Activated CD8-positive, alpha-beta T cell treated with anti-CD3 and anti-CD28 coated beads for 36 hours (primary cell): ENCODE results near the gene ARHGAP25. TPM values are rescaled to one million over a fixed set of nuclear protein-coding genes. Genes with fewer than 3 reads are reported as not detected.

Experiments
- ATAC-seq: fragments of 200-7000 bp; cut with Tn5 transposase; one replicate; pipeline ENCODE4 v1.10.0; 2021; ENCODE audit warnings: mild to moderate bottlenecking, moderate library complexity
- CTCF ChIA-PET: fragments of 350-600 bp; sonication (Branson Sonifier 250); formaldehyde crosslinking; loops from one replicate; lab custom pipeline; 2021; ENCODE audit warnings: antibody characterized with exemption; lab: Charles Lee
- POLR2A ChIA-PET: fragments of 350-600 bp; sonication (Branson Sonifier 250); formaldehyde crosslinking; loops from one replicate; lab custom pipeline; 2021; ENCODE audit warnings: antibody characterized with exemption; lab: Charles Lee
- DNase-seq: peaks from one replicate; pipeline ENCODE4 v3.0.0-alpha.2; 2020
- H3K27ac Mint-ChIP-seq: one replicate; pipeline ENCODE4 v1.8.0; 2021; ENCODE audit warnings: mild to moderate bottlenecking, mixed read lengths
- H3K27me3 Mint-ChIP-seq: one replicate; pipeline ENCODE4 v1.8.0; 2021; ENCODE audit warnings: mixed read lengths
- H3K36me3 Mint-ChIP-seq: one replicate; pipeline ENCODE4 v1.8.0; 2021; ENCODE audit warnings: low read depth, mixed read lengths
- H3K4me1 Mint-ChIP-seq: one replicate; pipeline ENCODE4 v1.8.0; 2021; ENCODE audit warnings: low read depth, mixed read lengths
- H3K4me3 Mint-ChIP-seq: one replicate; pipeline ENCODE4 v1.8.0; 2021; ENCODE audit warnings: mild to moderate bottlenecking, moderate library complexity, mixed read lengths
- H3K9me3 Mint-ChIP-seq: one replicate; pipeline ENCODE4 v1.8.0; 2021; ENCODE audit warnings: mixed read lengths
- CTCF ChIP-seq: fragments of 200-600 bp; IDR thresholded peaks from one replicate; pipeline ENCODE4 v1.8.0; 2022; ENCODE audit warnings: antibody characterized with exemption, mild to moderate bottlenecking
- intact Hi-C: fragments of 100-400 bp; cut with micrococcal nuclease; formaldehyde crosslinking; loops from one replicate; pipeline ENCODE4 v1.10.0; 2022
- total RNA-seq, 2 experiments: library from RNA; stranded (reverse); gene quantifications; one replicate each; pipeline ENCODE4 v1.2.3, GENCODE V29; 2021

ARHGAP25 gene
- total RNA-seq, 2 experiments from 2014 or later: 59.3 to 61.5 TPM

GRCh38 chr2:68853035-68853434 is 118.4 kb downstream of the ARHGAP25 start:
- H3K9me3 Mint-ChIP-seq: no peaks in the 10 kb centered on the region

GRCh38 chr2:68853915-68854314 is 119.3 kb downstream of the ARHGAP25 start:
- intact Hi-C loops: no loop called here
- no peak for TF ChIP-seq CTCF
- ATAC-seq (no peak), DNase-seq (no peak)
- CTCF ChIA-PET: interaction anchor here (0.7 to 3.2 kb wide), 8 partner anchors 9 to 317 kb away, joined by 3 to 15 read pairs (median 3); no protein-coding TSS in a partner anchor
- Mint-ChIP-seq H3K4me3 (no peak overlapping the region), H3K9me3 (no peaks in the 10 kb centered on the region), H3K27me3 (peaks cover 6% of the 10 kb centered on the region), H3K27ac (no peak overlapping the region), H3K4me1 (peaks cover 9% of the 10 kb centered on the region), H3K36me3 (no peaks in the 10 kb centered on the region)
- POLR2A ChIA-PET: interaction anchor here (1.8 kb wide), 1 partner anchor 54 kb away, joined by 4 read pairs; no protein-coding TSS in a partner anchor

More at GRCh38 chr2:68853035-68853434, 118.4 kb downstream of the ARHGAP25 start:
- H3K36me3 Mint-ChIP-seq: no peaks in the 10 kb centered on the region
- peaks cover 10% of the 10 kb centered on the region for H3K27me3 Mint-ChIP-seq
- POLR2A ChIA-PET: interaction anchor here (1.8 kb wide), 1 partner anchor 55 kb away, joined by 4 read pairs; no protein-coding TSS in a partner anchor
- H3K27ac Mint-ChIP-seq: no peak overlapping the region
- H3K4me3 Mint-ChIP-seq: no peak overlapping the region
- TF ChIP-seq CTCF: no peak
- ATAC-seq: no peak
- peaks cover 7% of the 10 kb centered on the region for H3K4me1 Mint-ChIP-seq
- intact Hi-C loops: no loop called here
- CTCF ChIA-PET: interaction anchor here (1.1 to 3.2 kb wide), 4 partner anchors 9 to 101 kb away, joined by 3 to 15 read pairs (median 4); no protein-coding TSS in a partner anchor
- DNase-seq: no peak

- Mint-ChIP-seq H3K4me3 (no peak overlapping the region), H3K27ac (no peak overlapping the region), H3K27me3 (peaks cover 5% of the 10 kb centered on the region), H3K9me3 (no peaks in the 10 kb centered on the region), H3K4me1 (peaks cover 9% of the 10 kb centered on the region), H3K36me3 (no peaks in the 10 kb centered on the region)
- no peak for TF ChIP-seq CTCF
- DNase-seq (no peak), ATAC-seq (no peak)
- ChIA-PET POLR2A (interaction anchor here (1.8 kb wide), 1 partner anchor 54 kb away, joined by 4 read pairs; no protein-coding TSS in a partner anchor), CTCF (interaction anchor here (0.7 to 3.2 kb wide), 6 partner anchors 8 to 318 kb away, joined by 3 to 15 read pairs (median 3); no protein-coding TSS in a partner anchor)
- intact Hi-C loops: no loop called here
Observed at GRCh38 chr2:68854476-68854875, 119.9 kb downstream of the ARHGAP25 start.

GRCh38 chr2:68855550-68855949 is 120.9 kb downstream of the ARHGAP25 start:
- no peak for ATAC-seq
- intact Hi-C loops: no loop called here
- no peaks in the 10 kb centered on the region for H3K36me3 Mint-ChIP-seq
- POLR2A ChIA-PET: no interaction called here
- H3K4me1 Mint-ChIP-seq: peaks cover 9% of the 10 kb centered on the region
- H3K9me3 Mint-ChIP-seq: no peaks in the 10 kb centered on the region
- no peak for DNase-seq
- H3K27ac Mint-ChIP-seq: no peak overlapping the region
- H3K27me3 Mint-ChIP-seq: peaks cover 2% of the 10 kb centered on the region
- CTCF ChIA-PET: interaction anchor here (3.2 kb wide), 1 partner anchor 11 kb away, joined by 15 read pairs; no protein-coding TSS in a partner anchor
- no peak overlapping the region for H3K4me3 Mint-ChIP-seq
- TF ChIP-seq CTCF: no peak

GRCh38 chr2:68857202-68857845 is 122.7 kb downstream of the ARHGAP25 start:
- no peak for DNase-seq

More at GRCh38 chr2:68857202-68857845, 122.7 kb downstream of the ARHGAP25 start:
- ATAC-seq: no peak
- Mint-ChIP-seq H3K4me3 (no peak overlapping the region), H3K27me3 (peaks cover 2% of the 10 kb centered on the region), H3K27ac (no peak overlapping the region), H3K4me1 (peaks cover 9% of the 10 kb centered on the region), H3K9me3 (no peaks in the 10 kb centered on the region), H3K36me3 (no peaks in the 10 kb centered on the region)
- ChIA-PET POLR2A (interaction anchor here (1.7 kb wide), 1 partner anchor 10 kb away, joined by 5 read pairs; no protein-coding TSS in a partner anchor), CTCF (interaction anchor here (0.7 to 1.3 kb wide), 2 partner anchors 8 to 19 kb away, joined by 3 to 7 read pairs; no protein-coding TSS in a partner anchor)
- intact Hi-C loops: no loop called here
- no peak for TF ChIP-seq CTCF
